GM20000 (cell line): ENCODE results near the gene NCKAP5.

Experiments used
- DNase-seq: peaks from one replicate; pipeline ENCODE4 v3.0.0; 2012; ENCODE audit warnings: low spot score
- TF ChIP-seq, protein P1 (sequence below): IDR thresholded peaks from 2 replicates; pipeline ENCODE4 v1.5.1; 2012; ENCODE audit warnings: mild to moderate bottlenecking, control low read depth; ENCODE audit errors: extremely low read depth, missing control alignments

The NCKAP5 gene

DNA sequence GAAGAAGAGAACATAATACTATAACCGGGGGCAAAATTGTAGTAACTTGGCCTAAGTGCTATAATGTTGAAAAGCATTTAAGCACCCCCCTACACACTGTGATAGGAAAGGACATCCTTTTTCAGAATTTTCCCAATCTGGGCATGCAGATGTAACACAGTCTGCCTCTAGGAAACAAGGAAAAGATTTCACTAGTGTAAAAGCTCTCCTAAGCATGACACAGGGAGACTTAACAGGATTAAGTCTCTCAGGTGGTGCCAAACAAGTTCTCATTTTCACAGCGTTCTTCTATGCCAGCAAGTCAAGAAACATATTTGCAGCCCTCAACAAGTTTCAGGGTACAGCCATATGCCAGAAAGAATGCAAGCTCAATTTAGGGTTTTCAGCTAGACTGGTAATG, 53.0 kb downstream of the NCKAP5 start:
- TF ChIP-seq, protein P1, sequence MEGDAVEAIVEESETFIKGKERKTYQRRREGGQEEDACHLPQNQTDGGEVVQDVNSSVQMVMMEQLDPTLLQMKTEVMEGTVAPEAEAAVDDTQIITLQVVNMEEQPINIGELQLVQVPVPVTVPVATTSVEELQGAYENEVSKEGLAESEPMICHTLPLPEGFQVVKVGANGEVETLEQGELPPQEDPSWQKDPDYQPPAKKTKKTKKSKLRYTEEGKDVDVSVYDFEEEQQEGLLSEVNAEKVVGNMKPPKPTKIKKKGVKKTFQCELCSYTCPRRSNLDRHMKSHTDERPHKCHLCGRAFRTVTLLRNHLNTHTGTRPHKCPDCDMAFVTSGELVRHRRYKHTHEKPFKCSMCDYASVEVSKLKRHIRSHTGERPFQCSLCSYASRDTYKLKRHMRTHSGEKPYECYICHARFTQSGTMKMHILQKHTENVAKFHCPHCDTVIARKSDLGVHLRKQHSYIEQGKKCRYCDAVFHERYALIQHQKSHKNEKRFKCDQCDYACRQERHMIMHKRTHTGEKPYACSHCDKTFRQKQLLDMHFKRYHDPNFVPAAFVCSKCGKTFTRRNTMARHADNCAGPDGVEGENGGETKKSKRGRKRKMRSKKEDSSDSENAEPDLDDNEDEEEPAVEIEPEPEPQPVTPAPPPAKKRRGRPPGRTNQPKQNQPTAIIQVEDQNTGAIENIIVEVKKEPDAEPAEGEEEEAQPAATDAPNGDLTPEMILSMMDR, result no peak
- no peak for DNase-seq

DNA sequence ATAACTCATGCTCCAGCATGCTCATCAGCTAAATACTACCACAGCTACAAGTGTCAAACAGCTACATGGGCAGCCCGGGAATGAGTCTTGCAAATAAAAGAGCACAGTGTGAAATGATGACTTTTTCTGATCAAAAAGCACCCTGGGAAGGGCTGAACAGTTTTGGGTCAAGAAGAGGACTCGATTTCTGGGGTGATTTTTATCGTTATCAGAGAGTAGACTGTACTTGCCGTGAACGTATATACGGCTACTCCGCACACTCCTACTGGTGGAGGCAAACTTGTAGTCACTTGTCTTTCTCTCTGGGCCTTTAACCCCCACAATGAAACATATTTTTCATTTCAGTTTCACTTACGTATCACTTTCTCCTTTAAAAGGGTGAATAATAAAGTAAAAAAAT, 54.4 kb downstream of the NCKAP5 start:
- no peak for DNase-seq
- TF ChIP-seq, protein P1, result no peak

DNA sequence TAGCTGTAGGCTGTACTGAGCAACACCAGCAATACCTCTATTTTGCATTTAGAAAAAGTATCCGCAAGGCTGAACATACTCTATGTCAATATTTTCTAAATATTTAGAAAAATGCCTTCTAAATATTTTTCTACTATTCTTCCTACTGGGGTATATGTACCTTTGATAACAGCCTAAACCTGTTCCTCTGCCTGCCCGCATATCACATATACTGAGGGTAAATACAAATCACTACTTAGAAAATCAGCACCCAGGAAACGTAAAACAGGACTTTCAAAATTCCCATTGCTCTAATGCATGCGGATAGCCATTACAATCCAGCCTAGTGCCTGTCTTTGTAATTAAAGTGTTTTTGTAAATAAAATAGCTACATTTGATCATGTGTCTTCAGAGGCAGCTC, 56.1 kb downstream of the NCKAP5 start:
- TF ChIP-seq, protein P1, result no peak
- DNase-seq, result no peak

DNA sequence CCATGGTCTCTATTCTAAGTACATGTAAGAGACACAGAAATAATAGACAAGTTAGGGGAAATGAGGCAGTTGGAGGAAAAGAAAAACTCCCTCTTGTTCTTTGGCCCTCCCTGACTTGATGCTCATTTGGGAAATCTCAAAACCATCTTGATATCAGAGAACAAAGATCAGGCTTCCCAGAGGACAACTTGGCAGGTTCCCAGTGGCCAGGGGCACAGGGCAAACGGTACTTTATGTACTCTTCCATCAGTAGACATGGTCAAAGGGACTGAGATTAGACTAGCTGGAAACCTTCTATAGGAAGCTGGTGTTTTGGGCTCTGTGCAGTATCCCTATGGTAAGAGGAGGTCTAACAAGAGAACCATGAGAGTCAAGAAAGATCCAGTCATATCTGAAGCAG, 56.6 kb downstream of the NCKAP5 start:
- TF ChIP-seq, protein P1, result no peak
- no peak for DNase-seq

DNA sequence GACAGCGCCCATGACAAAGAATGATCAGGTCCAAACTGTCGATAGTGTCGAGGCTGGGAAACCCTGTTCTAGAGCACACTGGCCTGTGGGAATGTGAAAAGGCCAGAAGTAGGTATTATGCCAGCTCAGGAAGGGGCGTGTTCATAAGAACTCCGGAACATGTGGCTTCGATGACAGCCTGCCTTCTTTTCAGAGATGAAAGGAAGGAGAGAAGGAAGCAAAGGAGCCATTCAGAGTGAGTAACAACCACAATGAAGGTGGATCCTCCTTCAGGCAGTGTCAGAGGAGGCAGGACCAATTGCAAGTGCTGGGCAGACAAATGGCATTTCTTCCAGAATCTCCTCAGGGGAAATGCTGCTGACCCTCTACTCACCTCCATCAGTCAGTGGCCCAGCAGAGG, 58.5 kb downstream of the NCKAP5 start:
- TF ChIP-seq, protein P1, result no peak
- DNase-seq, result no peak

DNA sequence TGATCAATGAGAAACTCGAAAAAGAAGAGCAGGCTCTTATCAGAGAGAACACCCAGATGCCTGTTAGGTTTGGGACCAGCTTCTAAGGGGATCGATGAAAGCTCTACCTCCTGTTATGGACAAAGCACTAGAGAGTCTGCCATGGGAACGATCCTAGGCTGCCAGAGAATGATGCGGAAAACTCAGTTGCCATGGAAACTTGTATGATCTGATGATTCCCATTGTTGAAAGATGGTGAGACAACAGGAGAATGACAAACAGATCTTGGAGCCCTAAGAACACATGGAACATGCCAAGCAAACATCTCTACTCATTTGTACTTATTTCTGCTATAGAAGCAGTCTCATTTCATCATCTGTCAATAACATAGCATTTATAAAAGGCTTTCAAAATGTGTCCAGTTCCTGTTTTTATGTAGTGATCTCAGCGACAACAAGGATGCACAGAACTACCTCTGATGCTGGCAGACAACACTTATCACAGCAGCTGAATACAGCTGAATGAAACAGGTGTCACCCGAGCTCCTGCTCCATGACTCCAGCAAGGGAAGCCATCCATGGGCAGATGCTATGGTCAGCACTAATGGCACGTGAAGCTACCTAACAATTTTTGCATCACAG, 59.6 kb downstream of the NCKAP5 start:
- no peak for DNase-seq
- TF ChIP-seq, protein P1, result no peak

DNA sequence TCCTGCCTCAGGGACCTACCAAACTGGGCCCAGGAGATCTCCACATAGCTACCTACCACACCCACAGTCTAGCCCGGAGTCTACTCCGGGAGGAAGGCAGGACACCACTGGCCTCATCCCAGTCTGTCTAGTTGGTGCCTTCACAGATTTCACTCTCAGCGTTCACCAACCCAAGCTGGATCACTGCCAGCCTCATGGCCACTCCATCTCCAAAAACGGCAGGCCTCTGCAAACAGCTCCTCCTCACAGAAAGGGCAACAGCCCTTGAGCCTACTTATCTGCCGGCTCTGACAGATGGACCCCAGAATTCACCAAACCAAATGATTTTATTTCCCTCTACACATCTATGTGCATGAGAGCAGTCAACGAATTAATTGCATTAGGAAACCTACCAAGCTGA, 61.3 kb downstream of the NCKAP5 start:
- TF ChIP-seq, protein P1, result no peak
- no peak for DNase-seq
